H1 (cell line): Measurements from ENCODE around the gene EED. TPM values are rescaled to one million over a fixed set of nuclear protein-coding genes. Genes with fewer than 3 reads are reported as not detected.

Experiments
- CTCF ChIA-PET: fragments of 300-600 bp; sonication (Branson Sonifier 250); formaldehyde crosslinking; loops from one replicate; lab custom pipeline; 2021; ENCODE audit not compliant: partially characterized antibody; lab: Charles Lee
- POLR2A ChIA-PET: fragments of 300-600 bp; sonication (Branson Sonifier 250); formaldehyde crosslinking; loops from one replicate; lab custom pipeline; 2021; ENCODE audit warnings: inconsistent platforms; ENCODE audit not compliant: partially characterized antibody; lab: Charles Lee
- DNase-seq, 2 experiments: peaks; one replicate each; pipeline versions ENCODE4 v3.0.0 to v3.0.0-alpha.2; 2010 to 2022; ENCODE audit warnings: low spot score in 2 of 2, low read depth in 1 of 2, mixed read lengths in 1 of 2
- FAIRE-seq: peaks from 2 replicates; lab custom pipeline; 2011; peaks lifted over from hg19 to GRCh38; lab: Jason Lieb, UNC
- H2AFZ ChIP-seq: 2 replicates; pipeline ENCODE4 v1.8.1; 2012; ENCODE audit warnings: low read length, inconsistent platforms
- H2AK5ac ChIP-seq: 2 replicates; pipeline ENCODE4 v1.6.1; 2013; ENCODE audit warnings: low read depth, low read length
- H2BK120ac ChIP-seq: replicated peaks from 2 replicates; pipeline ENCODE3; 2013; ENCODE audit warnings: low read depth, low read length, inconsistent platforms
- H2BK12ac ChIP-seq: 2 replicates; pipeline ENCODE4 v1.6.1; 2013; ENCODE audit warnings: low read depth, low read length
- H2BK15ac ChIP-seq: 2 replicates; pipeline ENCODE4 v1.6.1; 2013; ENCODE audit warnings: low read length
- H2BK20ac ChIP-seq: 2 replicates; pipeline ENCODE4 v1.6.1; 2013; ENCODE audit warnings: low read length
- H2BK5ac ChIP-seq: 2 replicates; pipeline ENCODE4 v1.6.1; 2013; ENCODE audit warnings: low read depth, low read length
- H3K14ac ChIP-seq: 2 replicates; pipeline ENCODE4 v1.6.1; 2013; ENCODE audit warnings: inconsistent platforms; ENCODE audit not compliant: insufficient read length
- H3K18ac ChIP-seq: 2 replicates; pipeline ENCODE4 v1.6.1; 2013; ENCODE audit warnings: low read length; ENCODE audit errors: extremely low read depth
- H3K23ac ChIP-seq: 2 replicates; pipeline ENCODE4 v1.6.1; 2013; ENCODE audit warnings: inconsistent platforms; ENCODE audit not compliant: insufficient read length
- H3K23me2 ChIP-seq: 2 replicates; pipeline ENCODE4 v1.6.1; 2013; ENCODE audit warnings: low read depth, low read length
- H3K27ac ChIP-seq: 2 replicates; pipeline ENCODE4 v1.6.1; 2011; ENCODE audit warnings: low read depth, low read length, inconsistent platforms
- H3K27me3 ChIP-seq, 4 experiments: replicated peaks in 1 of 4; 1 replicate in 1 of 4; 2 replicates in 3 of 4; pipeline versions ENCODE4 v1.6.1 to v1.8.1; 2011 to 2013; ENCODE audit warnings: low read length in 3 of 4, mild to moderate bottlenecking in 3 of 4, inconsistent platforms in 2 of 4, mixed read lengths in 2 of 4, moderate library complexity in 1 of 4; ENCODE audit not compliant: control insufficient read depth in 3 of 4, insufficient read depth in 3 of 4; ENCODE audit errors: extremely low read depth in 1 of 4
- H3K36me3 ChIP-seq, 4 experiments: 2 replicates each; pipeline versions ENCODE4 v1.6.1 to v1.8.1; 2011 to 2013; ENCODE audit warnings: mild to moderate bottlenecking in 4 of 4, low read length in 3 of 4, moderate library complexity in 2 of 4, control low read depth in 1 of 4, inconsistent platforms in 1 of 4; ENCODE audit not compliant: insufficient read depth in 4 of 4, control insufficient read depth in 2 of 4
- H3K4ac ChIP-seq: replicated peaks from 2 replicates; pipeline ENCODE3; 2013; ENCODE audit warnings: low read length, low read depth, mixed read lengths, inconsistent platforms; ENCODE audit not compliant: insufficient read length
- H3K4me1 ChIP-seq, 4 experiments: replicated peaks in 1 of 4; 1 replicate in 1 of 4; 2 replicates in 3 of 4; pipeline versions ENCODE4 v1.6.1 to v1.8.1; 2011 to 2013; ENCODE audit warnings: low read length in 3 of 4, inconsistent platforms in 2 of 4, mixed read lengths in 1 of 4; ENCODE audit not compliant: insufficient read depth in 4 of 4, control insufficient read depth in 3 of 4
- H3K4me2 ChIP-seq, 2 experiments: 2 replicates each; pipeline versions ENCODE4 v1.6.1 to v1.8.1; 2011 to 2013; ENCODE audit warnings: low read depth in 2 of 2, low read length in 2 of 2, control low read depth in 1 of 2, inconsistent platforms in 1 of 2, mild to moderate bottlenecking in 1 of 2; ENCODE audit not compliant: insufficient read depth in 1 of 2
- H3K4me3 ChIP-seq, 4 experiments: fragments of 200-600, 300-600 bp in 1 of 4; sonication (generic), shearing (Covaris generic), sonication (Bioruptor Twin) in 1 of 4; 2 replicates each; pipeline versions ENCODE4 v1.5.1 to v1.8.1; 2011 to 2016; ENCODE audit warnings: low read length in 4 of 4, low read depth in 3 of 4, control low read depth in 2 of 4, inconsistent platforms in 2 of 4, mild to moderate bottlenecking in 2 of 4, mixed read lengths in 1 of 4, moderate library complexity in 1 of 4; ENCODE audit not compliant: insufficient read depth in 2 of 4; ENCODE audit errors: extremely low read depth in 1 of 4
- H3K56ac ChIP-seq: replicated peaks from 2 replicates; pipeline ENCODE3; 2013; ENCODE audit warnings: low read depth, mild to moderate bottlenecking, mixed read lengths, low read length, inconsistent platforms; ENCODE audit not compliant: insufficient read length
- H3K79me1 ChIP-seq: 2 replicates; pipeline ENCODE4 v1.6.1; 2013; ENCODE audit warnings: low read depth, low read length, control low read depth
- H3K79me2 ChIP-seq, 2 experiments: 2 replicates each; pipeline versions ENCODE4 v1.6.1 to v1.8.1; 2012 to 2013; ENCODE audit warnings: low read length in 2 of 2, mild to moderate bottlenecking in 2 of 2, inconsistent platforms in 1 of 2; ENCODE audit not compliant: insufficient read depth in 2 of 2, control insufficient read depth in 1 of 2
- H3K9ac ChIP-seq, 4 experiments: replicated peaks in 1 of 4; 1 replicate in 1 of 4; 2 replicates in 3 of 4; pipeline versions ENCODE4 v1.6.1 to v1.8.1; 2011 to 2013; ENCODE audit warnings: low read depth in 3 of 4, low read length in 3 of 4, control low read depth in 2 of 4, mild to moderate bottlenecking in 2 of 4, moderate library complexity in 2 of 4, inconsistent platforms in 1 of 4; ENCODE audit errors: extremely low read depth in 1 of 4
- H3K9me3 ChIP-seq, 2 experiments: 2 replicates each; pipeline versions ENCODE4 v1.6.1 to v1.8.1; 2012 to 2013; ENCODE audit warnings: mild to moderate bottlenecking in 2 of 2, moderate library complexity in 2 of 2, control low read depth in 1 of 2, inconsistent platforms in 1 of 2, low read depth in 1 of 2, low read length in 1 of 2, mixed read lengths in 1 of 2; ENCODE audit not compliant: insufficient read depth in 2 of 2
- H4K20me1 ChIP-seq, 2 experiments: replicated peaks in 1 of 2; 2 replicates each; pipeline versions ENCODE3 to v1.8.1; 2011 to 2013; ENCODE audit warnings: inconsistent platforms in 2 of 2, low read length in 2 of 2, mild to moderate bottlenecking in 1 of 2; ENCODE audit not compliant: insufficient read depth in 2 of 2, control insufficient read depth in 1 of 2
- H4K5ac ChIP-seq: 2 replicates; pipeline ENCODE4 v1.6.1; 2013; ENCODE audit warnings: low read length, low read depth, mixed read lengths, inconsistent platforms; ENCODE audit not compliant: insufficient read length
- H4K8ac ChIP-seq: 2 replicates; pipeline ENCODE4 v1.8.0; 2013; ENCODE audit warnings: mild to moderate bottlenecking, moderate library complexity, low read length, inconsistent platforms; ENCODE audit not compliant: insufficient read depth; ENCODE audit errors: extremely low read depth
- H4K91ac ChIP-seq: replicated peaks from 2 replicates; pipeline ENCODE3; 2013; ENCODE audit warnings: low read length, mixed read lengths, inconsistent platforms; ENCODE audit not compliant: insufficient read length
- CTCF ChIP-seq, 3 experiments: IDR thresholded peaks; 1 replicate in 2 of 3; 2 replicates in 1 of 3; pipeline versions ENCODE4 v1.5.1 to v1.6.1; 2011; ENCODE audit warnings: low read length in 3 of 3, mild to moderate bottlenecking in 3 of 3, inconsistent platforms in 2 of 3, low read depth in 1 of 3, moderate library complexity in 1 of 3; ENCODE audit not compliant: insufficient read depth in 1 of 3; ENCODE audit errors: control extremely low read depth in 1 of 3
- POU5F1 ChIP-seq: IDR thresholded peaks from 2 replicates; pipeline ENCODE4 v1.6.1; 2011; ENCODE audit warnings: low read depth, mild to moderate bottlenecking, low read length, moderate library complexity
- RAD21 ChIP-seq, 2 experiments: IDR thresholded peaks in 1 of 2; conservative IDR thresholded peaks in 1 of 2; 2 replicates each; pipeline ENCODE4 v1.6.1; 2011; ENCODE audit warnings: low read depth in 2 of 2, low read length in 2 of 2, improper control_type of control experiment in 1 of 2, inconsistent platforms in 1 of 2, mild to moderate bottlenecking in 1 of 2, moderate library complexity in 1 of 2
- SIN3A ChIP-seq, 2 experiments: IDR thresholded peaks in 1 of 2; conservative IDR thresholded peaks in 1 of 2; 2 replicates each; pipeline ENCODE4 v1.6.1; 2011 to 2012; ENCODE audit warnings: low read length in 2 of 2, improper control_type of control experiment in 1 of 2, low read depth in 1 of 2, mild to moderate bottlenecking in 1 of 2
- WGBS, 2 experiments: shearing (Covaris generic) in 1 of 2; methylation state at CpG; one replicate each; pipeline versions ENCODE4 v1.1.6 to v1.1.7; 2013 to 2015; ENCODE audit warnings: low lambda C conversion rate in 2 of 2, mixed read lengths in 2 of 2, inconsistent platforms in 1 of 2, low coverage in 1 of 2, missing lambda C conversion rate in 1 of 2; ENCODE audit not compliant: insufficient replicate concordance in 2 of 2, insufficient coverage in 1 of 2, insufficient read length in 1 of 2; ENCODE audit errors: extremely low coverage in 1 of 2, missing lambda C conversion rate in 1 of 2; 5-methylcytosine and 5-hydroxymethylcytosine counted together
- polyA plus RNA-seq, 7 experiments: library from polyadenylated mRNA; depleted of rRNA in 3 of 7; stranded (reverse) in 5 of 7; unstranded in 2 of 7; fragments of >200 nt in 5 of 7; fragments of 200-250 nt in 2 of 7; gene quantifications; 1 replicate in 5 of 7; 2 replicates in 1 of 7; 4 replicates in 1 of 7; pipeline versions ENCODE4 v1.2.1 to v1.2.3, GENCODE V29; 2011 to 2013; ENCODE audit warnings: missing spikeins in 2 of 7, mixed read lengths in 2 of 7
- total RNA-seq: library from RNA; stranded (reverse); fragmentation: NEBNext Ultra II Directional; extraction: Animal tissue kit (Norgen Biotek cat#: 25700); gene quantifications from 2 replicates; pipeline ENCODE4 v1.2.1, GENCODE V29; 2021

EED gene
- total and polyA plus RNA-seq, 2 of the 8 experiments (the other 6 are each of a cell fraction or from before 2014, with no cell fraction given): 12.6 to 26.9 TPM

GRCh38 chr11:86214710-86215109 is 29.8 kb upstream of the EED start:
- WGBS, 2 experiments: 93% methylated on average over 1 of the region's 1 CpG; no CpG with 5 or more reads in 1 of the 2 experiments
- Histone ChIP-seq H2AFZ (0 out of 2 replicates have a peak overlapping the region, but pooled peaks have one; percentile 58), H3K4me3 (no peak overlapping the region), H2AK5ac (no peak overlapping the region), H2BK12ac (no peak overlapping the region), H3K9me3 (no peaks in the 10 kb centered on the region), H3K79me2 (no peaks in the 10 kb centered on the region), H3K23me2 (no peaks in the 10 kb centered on the region), H3K4me1 (no peaks in the 10 kb centered on the region), H3K18ac (no peak overlapping the region), H3K79me1 (no peaks in the 10 kb centered on the region), H2BK120ac (no peak overlapping the region), H2BK15ac (no peak overlapping the region), H4K5ac (no peak overlapping the region), H3K4me2 (no peak overlapping the region), H2BK5ac (no peak overlapping the region), H3K56ac (no peak overlapping the region), H3K9ac (no peak overlapping the region), H4K8ac (no peak overlapping the region; the same call in 1 of the 2 replicates), H3K4ac (no peak overlapping the region), H3K36me3 (no peaks in the 10 kb centered on the region), H3K23ac (no peak overlapping the region), H3K14ac (no peak overlapping the region), H2BK20ac (no peak overlapping the region), H3K27me3 (no peaks in the 10 kb centered on the region), H4K20me1 (no peaks in the 10 kb centered on the region), H4K91ac (no peak overlapping the region), H3K27ac (no peak overlapping the region)
- ChIA-PET POLR2A (interaction anchor here (0.6 to 1.6 kb wide), 2 partner anchors 14 to 176 kb away, joined by 3 read pairs; no protein-coding TSS in a partner anchor), CTCF (interaction anchor here (0.7 to 2.1 kb wide), 4 partner anchors 15 to 405 kb away, joined by 3 to 8 read pairs (median 4); no protein-coding TSS in a partner anchor)
- FAIRE-seq (no peak), DNase-seq (no peak)
- TF ChIP-seq CTCF (IDR thresholded peaks at IDR 0.05; ENCODE audit: control extremely low read depth in 1 of 3, insufficient read depth in 1 of 3, low read depth in 1 of 3, low read length in 3 of 3): peak in 2 of 3 experiments; percentile 10 to 13; a peak in 2 of 4 replicates
- no peak for TF ChIP-seq SIN3A (conservative IDR thresholded peaks at IDR 0.05 in 1 of 2, IDR thresholded peaks at IDR 0.05 in 1 of 2; ENCODE audit: low read depth in 1 of 2, low read length in 2 of 2)
- TF ChIP-seq POU5F1: no peak
- 0 out of 4 replicates have a peak, but pooled peaks of 1 of the 2 experiments have one; percentile 7 for TF ChIP-seq RAD21 (IDR thresholded peaks at IDR 0.05 in 1 of 2, conservative IDR thresholded peaks at IDR 0.05 in 1 of 2; ENCODE audit: low read depth in 2 of 2, low read length in 2 of 2)
